ENCODE measurements around the gene CAMTA2.

CAMTA2 gene

DNA sequence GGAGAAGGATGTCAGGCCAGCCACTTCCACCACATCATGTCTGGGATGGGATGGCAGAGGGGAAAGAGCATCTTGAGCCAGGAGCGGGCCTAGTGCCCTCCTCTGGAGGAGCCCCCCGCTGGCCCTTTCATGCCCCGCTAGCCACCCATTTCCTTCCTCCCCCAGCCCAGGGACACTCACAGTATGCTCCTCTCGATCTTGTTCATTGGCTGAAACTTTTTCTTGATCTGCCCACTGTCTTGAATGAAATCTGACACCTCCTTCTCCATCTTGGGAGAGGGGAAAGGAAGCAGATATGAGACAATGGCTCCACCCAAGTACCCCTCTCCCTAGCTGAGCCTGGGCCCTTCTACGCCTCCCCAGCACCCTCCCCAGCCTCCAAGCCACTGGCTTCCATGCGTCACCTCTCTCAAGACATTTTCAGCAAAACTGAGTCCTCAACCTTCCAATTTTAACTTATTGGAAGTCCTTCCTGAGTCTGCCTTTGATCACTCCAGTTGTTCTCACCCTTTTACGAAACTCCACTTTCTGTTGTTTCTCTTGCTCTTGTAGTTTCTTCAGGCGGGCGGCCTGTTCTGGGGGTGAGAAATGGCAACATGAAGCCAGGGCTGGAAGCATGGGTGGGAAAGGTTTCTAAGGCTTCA, 27.1 kb downstream of the CAMTA2 start:
- TF ChIP-seq, protein P1, sequence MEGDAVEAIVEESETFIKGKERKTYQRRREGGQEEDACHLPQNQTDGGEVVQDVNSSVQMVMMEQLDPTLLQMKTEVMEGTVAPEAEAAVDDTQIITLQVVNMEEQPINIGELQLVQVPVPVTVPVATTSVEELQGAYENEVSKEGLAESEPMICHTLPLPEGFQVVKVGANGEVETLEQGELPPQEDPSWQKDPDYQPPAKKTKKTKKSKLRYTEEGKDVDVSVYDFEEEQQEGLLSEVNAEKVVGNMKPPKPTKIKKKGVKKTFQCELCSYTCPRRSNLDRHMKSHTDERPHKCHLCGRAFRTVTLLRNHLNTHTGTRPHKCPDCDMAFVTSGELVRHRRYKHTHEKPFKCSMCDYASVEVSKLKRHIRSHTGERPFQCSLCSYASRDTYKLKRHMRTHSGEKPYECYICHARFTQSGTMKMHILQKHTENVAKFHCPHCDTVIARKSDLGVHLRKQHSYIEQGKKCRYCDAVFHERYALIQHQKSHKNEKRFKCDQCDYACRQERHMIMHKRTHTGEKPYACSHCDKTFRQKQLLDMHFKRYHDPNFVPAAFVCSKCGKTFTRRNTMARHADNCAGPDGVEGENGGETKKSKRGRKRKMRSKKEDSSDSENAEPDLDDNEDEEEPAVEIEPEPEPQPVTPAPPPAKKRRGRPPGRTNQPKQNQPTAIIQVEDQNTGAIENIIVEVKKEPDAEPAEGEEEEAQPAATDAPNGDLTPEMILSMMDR (conservative IDR thresholded peaks at IDR 0.05; ENCODE audit: control insufficient read depth, insufficient read depth, low read depth, low read length), result no peak
- no peak overlapping the region for H3K4me3 ChIP-seq (ENCODE audit: control insufficient read depth, low read depth, low read length)
- DNase-seq (ENCODE audit: low read depth), result no peak

DNA sequence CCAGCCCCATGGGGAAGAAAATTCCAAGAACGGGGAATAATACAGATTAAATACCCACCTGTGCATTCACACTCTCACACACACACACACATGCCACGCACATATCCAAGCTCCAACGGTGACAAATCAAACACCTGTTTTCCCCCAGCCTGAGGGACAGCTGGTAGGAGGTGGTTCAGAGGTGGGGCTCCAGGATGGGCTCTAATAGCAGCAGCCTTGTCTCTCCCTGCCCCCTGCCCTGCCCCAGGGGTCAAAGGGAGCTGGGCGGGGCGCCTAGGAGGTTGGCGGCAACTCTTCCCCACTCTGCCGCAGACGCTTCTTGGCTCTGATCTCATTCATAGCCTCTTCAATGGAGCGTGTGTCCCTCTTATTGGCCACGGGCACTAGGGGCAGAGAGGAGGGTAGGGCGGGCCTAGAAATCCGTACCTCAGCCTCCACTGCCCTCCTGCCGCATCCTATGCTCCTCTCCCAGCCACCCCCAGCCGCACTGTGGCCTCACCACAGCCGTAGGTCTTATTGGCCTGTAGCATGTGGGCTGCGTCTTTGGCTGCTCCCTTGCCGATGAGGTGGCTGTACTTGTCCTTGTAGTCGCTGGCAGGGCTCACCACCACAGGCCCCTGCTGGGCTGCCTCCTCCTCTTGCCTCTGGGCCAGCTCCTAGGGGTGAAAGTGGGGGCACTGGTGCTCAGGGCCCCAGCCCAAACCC, 28.1 kb downstream of the CAMTA2 start:
- H3K4me3 ChIP-seq (ENCODE audit: control insufficient read depth, low read depth, low read length), result no peak overlapping the region
- DNase-seq (ENCODE audit: low read depth), result no peak
- TF ChIP-seq, protein P1 (conservative IDR thresholded peaks at IDR 0.05; ENCODE audit: control insufficient read depth, insufficient read depth, low read depth, low read length), result no peak

DNA sequence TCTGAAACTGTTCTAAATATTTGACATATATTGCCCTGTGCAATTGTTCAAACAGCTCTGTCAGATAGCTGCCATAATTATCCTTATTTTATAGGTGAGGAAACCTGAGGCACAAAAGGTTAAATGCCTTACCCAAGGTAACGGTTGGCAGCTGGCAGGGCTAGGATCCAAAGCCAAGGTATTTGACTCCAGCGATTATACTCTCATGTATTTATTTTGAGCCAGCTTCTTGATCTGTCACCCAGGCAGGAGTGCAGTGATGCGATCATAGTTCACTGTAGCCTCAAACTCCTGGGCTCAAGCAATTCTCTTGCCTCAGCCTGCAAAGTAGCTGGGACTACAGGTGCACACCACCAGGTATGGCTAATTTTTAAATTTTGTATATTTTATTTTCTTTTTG, 29.4 kb downstream of the CAMTA2 start:
- TF ChIP-seq, protein P1 (conservative IDR thresholded peaks at IDR 0.05; ENCODE audit: control insufficient read depth, insufficient read depth, low read depth, low read length), result no peak
- DNase-seq (ENCODE audit: low read depth), result no peak
- H3K4me3 ChIP-seq (ENCODE audit: control insufficient read depth, low read depth, low read length), result no peak overlapping the region

DNA sequence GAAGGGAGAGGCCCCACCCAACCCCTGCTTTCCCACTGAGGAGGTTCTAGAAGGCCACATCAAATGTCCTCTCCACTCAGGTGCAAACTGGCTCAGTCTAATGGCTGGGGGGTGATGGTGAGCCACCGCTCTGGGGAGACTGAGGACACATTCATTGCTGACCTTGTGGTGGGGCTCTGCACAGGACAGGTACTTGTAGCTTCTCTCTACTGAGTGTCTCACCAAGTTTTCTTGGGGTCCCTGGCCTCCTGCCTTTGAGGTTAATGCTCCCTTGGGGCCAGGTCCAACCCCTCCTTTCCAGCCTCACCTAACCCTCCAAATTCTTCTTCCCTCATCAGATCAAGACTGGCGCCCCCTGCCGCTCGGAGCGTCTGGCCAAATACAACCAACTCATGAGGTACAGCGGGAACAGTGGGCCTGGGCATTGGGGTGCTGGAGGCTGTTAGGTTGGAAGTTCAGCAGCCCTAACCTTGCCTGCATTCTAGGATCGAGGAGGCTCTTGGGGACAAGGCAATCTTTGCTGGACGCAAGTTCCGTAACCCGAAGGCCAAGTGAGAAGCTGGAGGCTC, 30.9 kb downstream of the CAMTA2 start:
- DNase-seq (ENCODE audit: low read depth), result no peak
- H3K4me3 ChIP-seq (ENCODE audit: control insufficient read depth, low read depth, low read length), result no peak overlapping the region
- TF ChIP-seq, protein P1 (conservative IDR thresholded peaks at IDR 0.05; ENCODE audit: control insufficient read depth, insufficient read depth, low read depth, low read length), result peak; percentile 33

DNA sequence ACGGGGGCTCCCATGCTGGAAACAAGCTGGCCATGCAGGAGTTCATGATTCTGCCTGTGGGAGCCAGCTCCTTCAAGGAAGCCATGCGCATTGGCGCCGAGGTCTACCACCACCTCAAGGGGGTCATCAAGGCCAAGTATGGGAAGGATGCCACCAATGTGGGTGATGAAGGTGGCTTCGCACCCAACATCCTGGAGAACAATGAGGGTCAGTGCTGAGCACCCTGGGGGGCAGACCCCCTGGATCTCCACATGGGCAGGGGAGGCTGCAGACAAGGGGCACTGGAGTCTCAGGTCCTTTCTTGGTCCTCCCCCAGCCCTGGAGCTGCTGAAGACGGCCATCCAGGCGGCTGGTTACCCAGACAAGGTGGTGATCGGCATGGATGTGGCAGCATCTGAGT, 32.4 kb downstream of the CAMTA2 start:
- TF ChIP-seq, protein P1 (conservative IDR thresholded peaks at IDR 0.05; ENCODE audit: control insufficient read depth, insufficient read depth, low read depth, low read length), result no peak
- no peak overlapping the region for H3K4me3 ChIP-seq (ENCODE audit: control insufficient read depth, low read depth, low read length)
- no peak for DNase-seq (ENCODE audit: low read depth)

DNA sequence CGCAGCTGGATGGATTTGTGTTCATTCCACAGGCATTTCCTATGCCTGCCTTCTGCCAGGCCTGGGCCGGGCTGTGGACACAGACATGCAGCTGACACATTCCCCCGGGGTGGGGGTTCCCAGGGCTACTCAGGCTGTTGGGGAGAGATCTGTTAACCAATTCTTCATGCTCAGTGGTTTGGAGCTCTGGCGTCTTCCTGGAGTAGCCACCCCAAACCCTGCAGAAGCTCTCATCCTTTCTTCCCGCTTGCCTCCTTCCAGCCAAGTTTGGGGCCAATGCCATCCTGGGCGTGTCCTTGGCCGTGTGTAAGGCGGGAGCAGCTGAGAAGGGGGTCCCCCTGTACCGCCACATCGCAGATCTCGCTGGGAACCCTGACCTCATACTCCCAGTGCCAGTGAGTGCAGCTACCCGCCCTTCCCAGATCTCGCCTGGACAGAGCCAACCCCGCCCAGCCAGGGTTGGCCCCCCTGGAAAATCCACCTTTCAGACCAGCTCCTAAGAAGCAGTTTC, 34.0 kb downstream of the CAMTA2 start:
- H3K4me3 ChIP-seq (ENCODE audit: control insufficient read depth, low read depth, low read length), result no peak overlapping the region
- DNase-seq (ENCODE audit: low read depth), result no peak
- TF ChIP-seq, protein P1 (conservative IDR thresholded peaks at IDR 0.05; ENCODE audit: control insufficient read depth, insufficient read depth, low read depth, low read length), result no peak

Data from fibroblast of mammary gland (primary cell).